LHCN-M2 (cell line): ENCODE measurements around the gene EPHA7. TPM values are rescaled to one million over a fixed set of nuclear protein-coding genes. Genes with fewer than 3 reads are reported as not detected.

Experiments used
- DNase-seq: peaks from one replicate; pipeline ENCODE4 v3.0.0-alpha.2; 2012; ENCODE audit warnings: low read depth
- total RNA-seq: library from RNA; depleted of rRNA; stranded (reverse); fragments of >200 nt; gene quantifications from 2 replicates; pipeline ENCODE4 v1.2.3, GENCODE V29; 2014

Gene EPHA7
- total RNA-seq, 1 experiment from 2014 or later, result 31.4 TPM

DNA sequence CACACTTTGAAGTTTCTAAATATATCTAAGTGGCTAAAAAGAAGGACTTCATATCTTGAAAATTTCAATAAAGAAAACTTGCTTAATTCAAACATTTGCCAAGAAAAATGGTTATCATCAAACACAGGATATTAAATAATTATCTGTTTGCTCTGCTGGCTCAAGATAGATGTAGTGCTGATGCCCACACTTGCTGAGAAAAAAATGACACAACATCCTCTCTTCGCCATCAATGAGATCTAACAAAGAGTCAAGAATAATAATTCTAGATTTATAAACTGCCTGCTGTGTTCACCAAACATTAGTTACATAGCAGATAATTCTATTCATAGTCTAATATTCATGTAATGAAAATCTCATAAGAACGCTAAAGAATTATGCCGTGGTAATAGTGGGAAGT lies 93.6 kb downstream of the EPHA7 start:
- no peak for DNase-seq

DNA sequence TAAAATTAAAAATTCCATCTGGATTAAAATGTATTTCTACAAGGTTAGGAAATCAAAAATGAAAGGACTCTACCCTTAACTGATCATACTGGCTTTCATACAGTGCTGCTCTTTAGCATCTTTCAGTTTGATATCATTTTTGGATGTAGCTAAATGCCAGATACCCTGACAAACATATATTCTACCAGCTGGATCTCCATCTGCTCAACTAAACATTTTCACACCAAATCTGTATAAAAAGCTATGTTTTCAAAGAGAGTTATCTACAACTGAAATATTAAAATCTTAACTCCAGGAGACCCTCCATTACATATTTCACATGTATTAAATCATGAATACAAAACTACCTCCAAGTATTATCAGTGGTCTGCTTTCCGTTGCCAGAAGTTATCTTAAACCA lies 95.7 kb downstream of the EPHA7 start:
- DNase-seq, result no peak

DNA sequence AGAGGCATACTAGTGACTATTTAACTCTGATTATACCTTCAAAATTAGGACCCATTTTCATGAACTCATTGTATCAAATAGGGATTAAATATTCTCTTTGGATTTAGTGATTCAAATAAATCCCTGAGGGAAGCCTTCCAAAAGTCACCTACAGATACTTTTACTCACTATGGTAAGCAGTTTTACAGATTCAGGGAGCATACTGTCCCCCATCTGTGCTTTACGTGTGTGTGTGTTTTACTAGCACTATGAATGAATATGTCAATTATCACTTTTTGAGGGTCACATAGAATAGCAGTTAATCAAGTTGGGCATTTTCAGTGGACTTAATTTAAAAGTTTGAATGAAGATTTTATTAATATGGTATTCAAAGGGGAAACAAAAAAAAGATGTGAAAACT lies 96.7 kb downstream of the EPHA7 start:
- DNase-seq, result no peak

DNA sequence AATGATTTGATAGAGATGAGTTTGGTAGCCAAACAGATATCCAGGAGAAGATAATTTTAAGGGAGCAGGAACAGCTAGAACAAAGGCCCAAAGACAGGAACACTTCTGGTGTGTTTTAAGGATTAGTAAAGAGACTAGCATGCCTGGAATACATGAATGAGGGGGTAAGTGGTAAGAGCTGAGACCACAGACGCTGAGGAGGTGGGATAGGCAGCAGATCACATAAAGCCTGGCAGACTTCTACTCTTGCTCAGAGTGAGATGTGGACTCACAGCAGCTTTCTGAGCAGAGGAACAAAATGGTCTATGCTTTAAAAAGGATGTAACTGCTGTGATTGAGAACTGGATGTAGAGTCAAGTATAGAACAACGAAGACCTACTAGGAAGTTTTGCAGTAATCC lies 100.1 kb downstream of the EPHA7 start:
- no peak for DNase-seq

DNA sequence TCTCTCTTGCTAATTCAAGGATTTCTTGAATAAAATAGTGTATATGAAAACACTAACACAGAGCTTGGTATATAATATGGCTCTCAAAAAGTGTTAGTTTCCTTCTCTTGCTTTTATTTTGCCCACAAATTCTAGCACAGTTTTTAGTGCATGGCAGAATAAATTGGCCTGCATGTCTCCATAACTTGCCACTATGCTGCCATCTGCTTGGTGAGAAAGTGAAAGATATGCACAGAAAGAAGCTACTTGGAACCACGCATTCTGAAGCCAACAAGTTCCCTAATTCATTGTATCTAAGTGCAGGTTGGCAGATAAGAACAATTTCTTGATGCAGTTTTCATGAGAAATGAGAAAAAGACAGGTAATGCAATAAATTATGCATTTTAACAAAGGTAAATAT lies 101.2 kb downstream of the EPHA7 start:
- DNase-seq, result peak; percentile 31

DNA sequence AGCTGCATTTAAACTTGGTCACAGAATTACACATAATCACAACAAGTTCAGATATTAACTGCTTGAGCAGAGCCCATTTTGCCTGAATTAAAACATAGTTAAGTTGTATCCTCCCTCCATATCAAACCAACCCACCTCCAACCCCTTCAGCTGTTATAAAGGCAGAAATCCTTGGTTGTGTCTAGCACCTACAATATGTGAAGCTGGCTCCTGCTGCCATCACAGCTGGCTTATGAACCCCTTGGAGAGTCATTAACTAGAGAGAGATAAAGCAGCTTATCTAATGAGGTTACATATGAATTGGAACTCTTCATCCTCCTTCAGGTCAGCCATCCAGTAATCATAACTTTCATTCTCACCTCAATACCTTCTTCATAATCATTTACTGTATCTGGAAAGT lies 101.8 kb downstream of the EPHA7 start:
- DNase-seq, result no peak

DNA sequence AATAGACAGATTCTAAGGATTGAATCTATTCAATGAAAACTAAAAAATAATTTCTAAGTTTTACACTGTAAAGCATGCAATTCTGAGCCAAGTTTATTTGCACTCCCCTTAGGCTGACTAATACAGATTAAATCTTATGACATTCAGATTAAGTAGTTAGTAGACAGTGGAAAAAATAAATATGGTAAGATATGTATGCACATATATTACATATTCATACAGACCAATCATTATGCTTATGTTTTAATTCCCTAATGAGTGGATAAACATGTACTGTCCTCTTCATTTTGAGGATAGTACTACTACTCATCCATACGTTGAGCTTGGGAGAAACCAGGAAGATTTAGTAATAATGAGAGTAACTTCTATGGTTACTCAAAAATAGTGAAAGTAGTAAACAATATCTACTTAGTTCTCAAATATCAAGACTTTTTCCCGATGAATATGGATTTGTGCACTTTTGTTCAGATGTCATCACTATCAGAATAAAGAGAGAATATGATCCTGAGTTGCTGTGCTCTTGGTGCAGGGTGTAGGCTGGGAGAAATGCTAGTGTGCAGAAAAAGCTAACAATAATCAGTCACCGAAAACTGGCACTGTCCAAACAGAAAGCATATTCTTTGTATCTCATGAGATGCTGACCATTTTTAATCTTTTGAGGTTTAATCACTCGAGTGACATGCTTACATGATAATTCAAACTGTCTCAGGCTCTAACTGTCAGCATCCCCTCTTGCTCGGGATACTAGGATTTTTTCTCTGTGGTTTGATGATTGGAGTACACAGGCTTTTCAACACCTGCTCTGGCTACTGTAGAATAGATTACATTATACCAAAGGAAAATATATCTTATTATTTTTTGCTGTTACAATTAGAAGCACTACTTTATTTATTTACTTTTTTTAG lies 111.6 kb downstream of the EPHA7 start:
- DNase-seq, result peak; percentile 31

DNA sequence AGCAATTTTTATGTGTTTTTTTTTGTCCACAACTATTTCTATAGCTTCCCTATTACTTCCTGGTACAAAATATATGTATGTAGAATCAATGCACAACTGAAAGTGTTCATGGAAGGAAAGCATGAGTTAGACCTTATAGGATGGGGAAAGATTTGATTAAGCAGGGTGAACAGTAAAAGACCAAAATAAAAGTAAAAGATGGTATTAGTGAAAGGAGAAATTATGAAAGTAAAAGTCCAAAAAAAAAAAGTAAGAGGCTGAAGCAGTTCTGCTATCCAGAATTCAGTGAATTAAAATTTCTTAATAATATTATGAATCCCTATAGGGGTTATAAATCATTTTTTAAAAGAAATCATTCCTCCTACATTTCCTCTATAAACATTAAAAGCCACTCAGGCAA lies 114.3 kb downstream of the EPHA7 start:
- DNase-seq, result no peak

DNA sequence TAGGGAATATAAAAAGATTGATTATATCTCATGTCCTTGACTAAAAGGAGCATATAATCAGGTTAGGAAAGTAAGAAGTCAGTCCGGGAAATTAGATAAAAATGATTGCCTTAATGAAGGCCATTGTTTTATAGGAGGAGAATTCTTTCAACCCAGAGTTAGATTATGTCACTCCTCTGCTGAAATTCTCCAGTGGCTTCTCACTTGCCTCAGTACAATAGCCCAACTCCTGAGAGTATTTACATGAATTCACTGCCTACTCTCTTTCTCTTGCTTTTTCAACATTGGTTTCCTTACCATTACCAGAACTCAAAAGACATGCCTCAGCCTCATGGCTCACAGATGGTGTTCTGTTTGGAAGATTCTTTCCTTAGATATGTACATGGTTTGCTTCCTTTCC lies 114.9 kb downstream of the EPHA7 start:
- no peak for DNase-seq

DNA sequence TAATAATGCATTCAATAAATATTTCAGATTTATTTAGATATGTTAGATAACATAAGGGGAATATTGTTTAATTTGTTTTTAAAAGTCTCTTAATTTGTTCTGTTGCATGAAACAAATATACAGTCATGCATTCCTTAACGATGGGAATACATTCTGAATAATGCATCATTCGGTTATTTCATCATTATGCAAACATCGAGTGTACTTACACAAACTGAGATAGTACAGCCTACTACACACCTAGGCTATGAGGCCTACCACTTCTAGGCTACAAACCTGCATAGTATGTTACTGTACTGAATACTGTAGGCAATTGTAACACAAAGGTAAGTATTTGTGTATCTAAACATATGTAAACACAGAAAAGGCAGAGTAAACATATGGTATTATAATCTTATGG lies 118.7 kb downstream of the EPHA7 start:
- peak; percentile 45 for DNase-seq

DNA sequence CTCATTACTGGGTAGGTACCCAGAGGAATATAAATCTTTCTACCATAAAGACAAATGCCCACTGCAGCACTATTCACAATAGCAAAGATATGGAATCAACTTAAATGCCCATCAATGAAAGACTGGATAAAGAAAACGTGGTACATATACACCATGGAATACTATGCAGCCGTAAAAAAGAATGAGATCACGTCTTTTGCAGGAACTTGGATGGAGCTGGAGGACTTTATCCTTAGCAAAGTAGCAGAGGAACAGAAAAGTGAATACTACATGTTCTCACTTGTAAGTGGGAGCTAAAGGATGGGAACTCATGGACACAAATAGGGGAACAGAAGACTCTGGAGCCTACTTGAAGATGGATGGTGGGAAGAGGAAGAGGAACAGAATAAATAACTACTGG lies 119.7 kb downstream of the EPHA7 start:
- DNase-seq, result no peak

DNA sequence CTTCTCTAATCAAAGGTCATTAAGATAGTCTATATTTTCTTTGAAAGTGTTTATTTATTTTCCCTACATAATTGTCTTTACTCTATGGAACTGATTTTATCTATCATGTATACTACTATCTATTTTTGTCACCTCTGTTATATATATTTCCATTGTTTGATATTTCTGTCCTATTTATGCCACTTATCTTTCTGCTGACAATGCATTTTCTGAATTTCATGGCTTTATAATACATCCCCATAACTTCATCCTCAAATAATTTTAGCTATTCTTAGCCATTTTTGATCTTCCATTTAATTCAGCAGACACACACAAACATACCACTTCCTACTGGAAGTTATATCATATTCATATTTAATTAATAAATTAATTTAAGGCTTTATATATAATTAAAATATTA lies 123.7 kb downstream of the EPHA7 start:
- DNase-seq, result no peak

DNA sequence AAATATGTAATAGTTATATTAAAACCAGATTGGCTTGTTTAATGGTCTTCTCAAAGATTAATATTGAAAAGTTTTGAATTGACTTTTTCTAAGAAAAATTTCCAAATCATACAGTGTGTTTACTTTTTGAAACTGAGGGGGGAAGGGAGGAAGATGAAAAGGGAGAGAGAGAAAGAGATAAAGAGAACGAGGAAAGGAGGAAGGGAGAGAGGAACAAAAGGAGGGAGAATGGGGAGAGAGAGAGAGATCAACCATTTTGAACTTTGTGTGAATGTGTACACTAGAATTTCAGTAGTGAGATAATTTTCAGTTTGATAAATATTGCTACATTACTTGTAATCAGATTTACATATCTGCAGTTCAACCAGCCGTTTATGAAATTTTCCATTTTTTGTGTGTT lies 124.5 kb downstream of the EPHA7 start:
- no peak for DNase-seq

DNA sequence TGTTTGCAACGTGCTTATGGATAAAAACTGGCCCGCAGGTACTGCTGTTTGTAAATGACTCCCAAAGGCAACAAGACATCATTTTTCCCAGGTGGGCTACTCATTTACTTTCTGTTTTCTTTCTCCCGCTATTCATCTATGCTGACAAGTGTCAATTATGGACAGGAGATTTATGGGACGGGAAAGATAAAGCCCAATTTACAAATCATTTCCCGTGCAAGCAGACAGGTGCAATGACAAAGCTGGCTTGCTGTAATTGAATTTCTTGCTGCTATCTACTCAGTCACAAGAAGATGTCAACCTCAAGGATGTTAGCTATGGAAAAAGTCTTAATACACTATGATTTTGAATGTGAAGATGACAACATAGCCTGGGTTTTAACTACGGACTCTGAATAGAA lies 125.5 kb downstream of the EPHA7 start:
- no peak for DNase-seq

DNA sequence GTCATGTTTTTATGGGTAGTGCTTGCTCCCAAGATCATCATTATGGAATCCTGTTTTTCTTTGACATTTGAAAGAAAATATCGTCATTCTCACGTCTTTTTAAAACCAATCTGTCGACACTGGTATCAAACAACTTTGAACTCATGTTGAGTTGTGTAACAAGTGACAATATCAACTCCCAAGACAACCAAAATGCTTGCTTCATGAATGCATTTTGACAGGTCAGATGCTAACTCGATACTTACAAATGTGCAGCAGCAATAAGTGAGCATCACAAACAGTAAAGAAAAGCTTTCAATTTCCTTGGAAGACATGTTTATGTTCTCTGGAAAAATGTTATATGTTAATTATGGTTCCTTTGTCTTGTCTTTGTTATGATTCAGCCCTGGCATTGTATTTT lies 125.9 kb downstream of the EPHA7 start:
- no peak for DNase-seq

DNA sequence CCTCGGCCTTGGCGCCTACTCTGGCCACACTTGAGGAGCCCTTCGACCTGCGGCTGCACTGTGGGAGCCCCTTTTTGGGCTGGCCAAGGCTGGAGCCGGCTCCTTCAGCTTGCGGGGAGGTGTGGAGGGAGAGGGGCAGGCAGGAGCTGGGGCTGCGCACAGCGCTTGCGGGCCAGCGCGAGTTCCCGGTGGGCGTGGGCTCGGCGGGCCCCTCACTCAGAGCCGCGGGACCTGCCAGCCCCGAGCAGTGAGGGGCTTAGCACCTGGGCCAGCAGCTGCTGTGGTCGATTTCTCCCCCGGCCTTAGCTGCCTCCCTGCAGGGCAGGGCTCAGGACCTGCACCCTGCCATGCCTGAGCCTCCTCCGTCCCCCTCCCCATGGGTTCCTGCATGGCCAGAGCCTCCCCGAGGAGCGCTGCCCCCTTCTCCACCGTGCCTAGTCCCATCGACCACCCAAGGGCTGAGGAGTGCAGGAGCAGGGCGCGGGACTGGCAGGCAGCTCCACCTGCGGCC lies 136.8 kb downstream of the EPHA7 start:
- no peak for DNase-seq

DNA sequence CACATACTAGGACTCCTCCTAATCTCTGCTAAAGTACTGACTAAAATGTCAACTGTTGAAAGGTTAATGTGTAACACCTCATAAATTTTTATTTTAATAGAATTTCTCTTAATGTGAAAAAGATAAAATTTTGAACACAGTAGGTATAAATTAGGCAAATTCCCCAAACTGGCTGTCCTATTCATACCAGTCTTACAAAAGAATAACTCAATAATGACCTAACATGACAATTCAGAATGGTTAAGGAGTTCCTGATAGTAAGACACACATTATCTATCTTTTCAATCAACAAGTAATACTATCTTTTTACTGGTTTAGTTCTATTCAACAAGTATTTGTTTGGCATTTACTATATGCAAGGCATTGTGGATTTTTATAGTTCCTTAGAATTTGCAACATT lies 141.1 kb downstream of the EPHA7 start:
- no peak for DNase-seq

DNA sequence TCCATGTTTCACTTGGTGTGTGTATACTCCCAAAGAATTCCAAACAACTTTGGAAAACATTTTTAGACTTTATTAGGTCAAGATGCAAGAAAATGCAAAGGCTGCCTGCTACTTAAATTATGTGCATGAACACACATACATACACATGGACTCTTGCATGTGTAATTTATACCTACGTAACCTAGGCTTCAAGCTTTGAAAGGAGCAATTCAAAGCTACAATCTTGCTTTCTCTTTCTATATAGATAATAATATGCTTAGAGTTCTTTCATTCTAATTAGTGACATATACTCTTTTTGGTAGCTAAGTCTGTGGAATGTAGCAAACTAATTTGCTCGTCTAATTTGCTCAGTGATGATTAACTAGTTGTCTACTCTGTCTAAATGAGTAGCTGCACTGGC lies 146.5 kb downstream of the EPHA7 start:
- no peak for DNase-seq

DNA sequence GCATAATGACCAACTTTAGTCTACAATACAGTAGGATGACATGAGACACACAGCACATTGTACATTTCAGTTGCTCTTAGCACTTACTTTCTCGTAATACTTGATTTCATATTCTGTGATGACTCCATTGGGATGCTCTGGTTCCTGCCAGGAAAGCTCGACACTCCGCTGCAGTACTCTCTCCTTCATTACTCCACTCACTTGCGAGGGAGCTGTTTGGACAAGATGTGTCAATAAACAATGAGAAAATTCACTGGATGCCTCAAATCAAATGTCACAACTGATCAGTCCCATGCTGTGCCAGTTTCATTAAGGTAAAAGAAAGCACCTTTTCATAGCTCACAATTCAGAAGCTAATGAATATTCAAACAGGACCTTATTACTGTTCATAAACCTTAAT lies 147.1 kb downstream of the EPHA7 start:
- DNase-seq, result no peak

DNA sequence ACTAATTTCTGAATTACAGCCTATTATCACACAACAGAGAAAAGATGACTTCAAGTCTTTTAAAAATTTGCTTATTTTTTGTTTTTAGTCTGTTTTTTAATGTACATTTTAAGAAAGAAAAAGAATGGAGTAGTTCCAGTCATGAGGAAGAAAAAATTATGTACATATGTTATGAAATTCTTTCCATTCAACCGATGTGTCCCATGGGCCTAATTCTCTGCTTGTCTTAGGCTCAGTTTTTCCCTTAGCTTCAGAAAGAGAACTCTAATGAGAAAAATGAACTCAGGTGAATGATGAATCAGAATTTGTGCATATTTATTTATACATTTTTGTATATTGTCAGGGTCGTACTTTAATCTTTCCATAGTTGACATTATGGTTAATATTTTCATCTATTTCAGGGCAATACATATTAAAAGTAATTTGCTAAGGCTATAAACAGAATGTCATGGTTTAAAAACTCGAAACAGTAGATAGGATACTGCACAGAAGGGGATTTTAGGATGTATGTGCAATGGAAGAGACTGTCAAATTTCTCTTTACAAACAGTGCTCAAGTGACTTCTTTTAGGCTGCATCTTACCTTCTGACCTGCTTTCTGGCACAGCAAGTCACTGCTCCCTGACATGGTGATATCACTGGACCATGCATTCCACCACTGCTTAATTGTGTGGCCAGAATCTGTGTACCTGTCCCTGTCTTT lies 153.1 kb downstream of the EPHA7 start:
- no peak for DNase-seq

DNA sequence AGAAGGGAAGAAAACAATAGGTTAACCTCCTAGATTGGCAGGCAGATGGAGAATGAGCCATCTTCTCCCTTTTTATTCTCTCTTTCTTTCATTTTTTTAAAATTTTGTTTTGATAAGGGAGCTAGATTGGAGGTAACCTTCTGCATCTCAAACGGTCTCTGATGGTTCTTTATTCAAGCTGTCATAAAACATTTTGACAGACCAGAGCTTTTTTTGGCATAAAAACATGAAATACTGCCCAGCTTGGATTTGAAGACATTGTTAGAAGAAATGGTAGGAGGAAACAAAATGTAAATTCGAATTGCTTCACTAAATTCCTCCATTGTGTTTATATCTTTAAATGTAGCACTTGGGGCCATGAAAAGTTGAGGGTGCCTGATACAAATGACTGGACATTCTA lies 158.5 kb downstream of the EPHA7 start:
- no peak for DNase-seq

DNA sequence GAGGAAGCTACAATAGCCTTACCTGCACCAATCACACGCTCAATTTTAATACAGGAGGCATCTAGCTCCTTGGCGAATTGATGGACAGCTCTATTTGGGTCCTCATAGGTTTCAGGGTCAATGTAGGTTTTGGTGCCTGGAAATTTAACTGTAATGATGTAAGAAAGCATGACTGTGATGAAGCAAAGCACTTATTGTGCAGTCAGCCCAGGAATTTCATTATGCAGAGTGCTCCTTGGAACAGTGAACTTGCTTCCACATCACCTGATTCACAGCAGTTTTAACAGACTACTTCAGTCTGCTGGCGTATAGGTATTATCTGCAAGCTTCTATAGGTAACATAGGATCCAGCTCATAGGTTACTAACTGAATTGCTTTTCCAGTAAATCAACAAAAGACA lies 160.0 kb downstream of the EPHA7 start:
- DNase-seq, result no peak

DNA sequence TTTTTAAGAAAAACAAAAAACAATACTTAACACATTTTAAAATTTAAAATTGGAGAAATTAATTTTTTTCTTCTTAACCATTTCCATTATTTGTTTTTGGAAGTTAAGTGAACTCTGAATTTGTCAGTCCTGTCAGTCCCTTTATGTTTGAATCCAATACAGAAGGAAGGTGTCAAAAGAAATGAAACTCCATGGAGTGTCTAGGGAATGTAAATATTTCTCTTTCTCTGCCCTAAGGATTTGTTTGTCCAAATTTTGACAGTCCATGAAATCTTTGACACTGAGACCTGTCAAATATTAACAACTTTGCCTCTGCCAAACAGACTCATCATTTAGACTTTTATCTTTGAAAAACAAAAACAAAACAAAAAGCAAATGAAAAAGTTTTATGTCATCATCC lies 166.4 kb downstream of the EPHA7 start:
- DNase-seq, result no peak
